ENCODE measurements around the gene TCFL5.

Gene TCFL5

GRCh38 chr20:62829231-62830230, 32.1 kb downstream of the TCFL5 start:
- TF ChIP-seq REST (IDR thresholded peaks at IDR 0.05; ENCODE audit: insufficient read depth in 1 of 2, low read depth in 2 of 2, low read length in 2 of 2) (no peak), SIN3A (IDR thresholded peaks at IDR 0.05; ENCODE audit: borderline replicate concordance, insufficient read depth, low read length) (no peak), POLR2AphosphoS5 (IDR thresholded peaks at IDR 0.05; ENCODE audit: low read depth, low read length) (no peak), TAF1 (IDR thresholded peaks at IDR 0.05; ENCODE audit: borderline replicate concordance, insufficient read depth, low read length) (no peak), FOXP2 (optimal IDR thresholded peaks at IDR 0.05; ENCODE audit: borderline replicate concordance, extremely low read depth, extremely low read length, insufficient read depth) (no peak)

GRCh38 chr20:62828511-62829230, 33.0 kb downstream of the TCFL5 start:
- TF ChIP-seq FOXP2 (optimal IDR thresholded peaks at IDR 0.05; ENCODE audit: borderline replicate concordance, extremely low read depth, extremely low read length, insufficient read depth) (no peak), SIN3A (IDR thresholded peaks at IDR 0.05; ENCODE audit: borderline replicate concordance, insufficient read depth, low read length) (no peak), TAF1 (IDR thresholded peaks at IDR 0.05; ENCODE audit: borderline replicate concordance, insufficient read depth, low read length) (no peak), REST (IDR thresholded peaks at IDR 0.05; ENCODE audit: insufficient read depth in 1 of 2, low read depth in 2 of 2, low read length in 2 of 2) (no peak), POLR2AphosphoS5 (IDR thresholded peaks at IDR 0.05; ENCODE audit: low read depth, low read length) (no peak)

GRCh38 chr20:62828051-62828450, 33.6 kb downstream of the TCFL5 start:
- no peak for TF ChIP-seq FOXP2 (optimal IDR thresholded peaks at IDR 0.05; ENCODE audit: borderline replicate concordance, extremely low read depth, extremely low read length, insufficient read depth)
- TF ChIP-seq SIN3A (IDR thresholded peaks at IDR 0.05; ENCODE audit: borderline replicate concordance, insufficient read depth, low read length), result no peak
- no peak for TF ChIP-seq REST (IDR thresholded peaks at IDR 0.05; ENCODE audit: insufficient read depth in 1 of 2, low read depth in 2 of 2, low read length in 2 of 2)
- no peak for TF ChIP-seq POLR2AphosphoS5 (IDR thresholded peaks at IDR 0.05; ENCODE audit: low read depth, low read length)
- TF ChIP-seq TAF1 (IDR thresholded peaks at IDR 0.05; ENCODE audit: borderline replicate concordance, insufficient read depth, low read length), result no peak

- TF ChIP-seq SIN3A (IDR thresholded peaks at IDR 0.05; ENCODE audit: borderline replicate concordance, insufficient read depth, low read length) (no peak), POLR2AphosphoS5 (IDR thresholded peaks at IDR 0.05; ENCODE audit: low read depth, low read length) (no peak), REST (IDR thresholded peaks at IDR 0.05; ENCODE audit: insufficient read depth in 1 of 2, low read depth in 2 of 2, low read length in 2 of 2) (no peak), FOXP2 (optimal IDR thresholded peaks at IDR 0.05; ENCODE audit: borderline replicate concordance, extremely low read depth, extremely low read length, insufficient read depth) (no peak), TAF1 (IDR thresholded peaks at IDR 0.05; ENCODE audit: borderline replicate concordance, insufficient read depth, low read length) (no peak)
These were observed 34.1 kb downstream of the TCFL5 start for GRCh38 chr20:62827311-62828038.

Data from PFSK-1 (cell line).